ENCODE results near the gene PDHA1. TPM values are rescaled to one million over a fixed set of nuclear protein-coding genes. Genes with fewer than 3 reads are reported as not detected.

Gene PDHA1
- total and polyA plus RNA-seq, 2 experiments from 2014 or later = 77.3 to 257 TPM

DNA sequence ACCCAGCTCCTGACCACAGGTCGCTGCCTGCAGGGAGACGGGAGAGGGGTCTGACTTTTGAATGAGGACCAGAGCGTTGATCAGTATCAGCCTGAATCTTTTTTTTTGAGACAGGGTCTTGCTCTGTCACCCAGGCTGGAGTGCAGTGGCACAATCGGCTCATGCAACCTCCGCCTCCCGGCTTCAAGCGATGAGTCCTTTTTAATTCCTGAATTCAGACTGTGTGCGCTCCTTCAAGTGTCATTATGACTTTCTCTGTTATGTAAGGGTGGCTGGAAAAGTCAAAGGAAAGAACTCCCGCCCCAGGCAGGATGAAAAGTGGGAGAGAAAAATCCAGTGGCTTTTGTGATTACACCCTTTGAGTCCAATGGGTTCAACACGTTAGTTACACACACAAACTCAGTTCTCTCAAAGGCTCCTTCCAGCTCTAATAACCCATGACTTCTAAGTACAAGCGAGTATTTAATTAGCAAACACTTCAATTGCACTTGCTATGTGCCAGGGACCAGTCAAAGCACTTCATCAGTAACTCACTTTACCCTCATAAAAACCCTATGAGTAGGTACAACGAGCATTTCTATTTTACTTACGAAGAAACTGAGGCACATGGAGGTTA lies 44.4 kb downstream of the PDHA1 start:
- no peak for ATAC-seq
- no peak overlapping the region for H3K4me3 Mint-ChIP-seq

More for the DNA sequence above, 44.4 kb downstream of the PDHA1 start:
- H3K27ac Mint-ChIP-seq = no peak overlapping the region
- no peaks in the 10 kb centered on the region; the same call in 2 of the 3 replicates for H3K36me3 Mint-ChIP-seq (ENCODE audit: low read depth)
- TF ChIP-seq CREB1 (CRISPR knock-in tag; IDR thresholded peaks at IDR 0.05; ENCODE audit: low read depth) = no peak
- TF ChIP-seq, protein P1, sequence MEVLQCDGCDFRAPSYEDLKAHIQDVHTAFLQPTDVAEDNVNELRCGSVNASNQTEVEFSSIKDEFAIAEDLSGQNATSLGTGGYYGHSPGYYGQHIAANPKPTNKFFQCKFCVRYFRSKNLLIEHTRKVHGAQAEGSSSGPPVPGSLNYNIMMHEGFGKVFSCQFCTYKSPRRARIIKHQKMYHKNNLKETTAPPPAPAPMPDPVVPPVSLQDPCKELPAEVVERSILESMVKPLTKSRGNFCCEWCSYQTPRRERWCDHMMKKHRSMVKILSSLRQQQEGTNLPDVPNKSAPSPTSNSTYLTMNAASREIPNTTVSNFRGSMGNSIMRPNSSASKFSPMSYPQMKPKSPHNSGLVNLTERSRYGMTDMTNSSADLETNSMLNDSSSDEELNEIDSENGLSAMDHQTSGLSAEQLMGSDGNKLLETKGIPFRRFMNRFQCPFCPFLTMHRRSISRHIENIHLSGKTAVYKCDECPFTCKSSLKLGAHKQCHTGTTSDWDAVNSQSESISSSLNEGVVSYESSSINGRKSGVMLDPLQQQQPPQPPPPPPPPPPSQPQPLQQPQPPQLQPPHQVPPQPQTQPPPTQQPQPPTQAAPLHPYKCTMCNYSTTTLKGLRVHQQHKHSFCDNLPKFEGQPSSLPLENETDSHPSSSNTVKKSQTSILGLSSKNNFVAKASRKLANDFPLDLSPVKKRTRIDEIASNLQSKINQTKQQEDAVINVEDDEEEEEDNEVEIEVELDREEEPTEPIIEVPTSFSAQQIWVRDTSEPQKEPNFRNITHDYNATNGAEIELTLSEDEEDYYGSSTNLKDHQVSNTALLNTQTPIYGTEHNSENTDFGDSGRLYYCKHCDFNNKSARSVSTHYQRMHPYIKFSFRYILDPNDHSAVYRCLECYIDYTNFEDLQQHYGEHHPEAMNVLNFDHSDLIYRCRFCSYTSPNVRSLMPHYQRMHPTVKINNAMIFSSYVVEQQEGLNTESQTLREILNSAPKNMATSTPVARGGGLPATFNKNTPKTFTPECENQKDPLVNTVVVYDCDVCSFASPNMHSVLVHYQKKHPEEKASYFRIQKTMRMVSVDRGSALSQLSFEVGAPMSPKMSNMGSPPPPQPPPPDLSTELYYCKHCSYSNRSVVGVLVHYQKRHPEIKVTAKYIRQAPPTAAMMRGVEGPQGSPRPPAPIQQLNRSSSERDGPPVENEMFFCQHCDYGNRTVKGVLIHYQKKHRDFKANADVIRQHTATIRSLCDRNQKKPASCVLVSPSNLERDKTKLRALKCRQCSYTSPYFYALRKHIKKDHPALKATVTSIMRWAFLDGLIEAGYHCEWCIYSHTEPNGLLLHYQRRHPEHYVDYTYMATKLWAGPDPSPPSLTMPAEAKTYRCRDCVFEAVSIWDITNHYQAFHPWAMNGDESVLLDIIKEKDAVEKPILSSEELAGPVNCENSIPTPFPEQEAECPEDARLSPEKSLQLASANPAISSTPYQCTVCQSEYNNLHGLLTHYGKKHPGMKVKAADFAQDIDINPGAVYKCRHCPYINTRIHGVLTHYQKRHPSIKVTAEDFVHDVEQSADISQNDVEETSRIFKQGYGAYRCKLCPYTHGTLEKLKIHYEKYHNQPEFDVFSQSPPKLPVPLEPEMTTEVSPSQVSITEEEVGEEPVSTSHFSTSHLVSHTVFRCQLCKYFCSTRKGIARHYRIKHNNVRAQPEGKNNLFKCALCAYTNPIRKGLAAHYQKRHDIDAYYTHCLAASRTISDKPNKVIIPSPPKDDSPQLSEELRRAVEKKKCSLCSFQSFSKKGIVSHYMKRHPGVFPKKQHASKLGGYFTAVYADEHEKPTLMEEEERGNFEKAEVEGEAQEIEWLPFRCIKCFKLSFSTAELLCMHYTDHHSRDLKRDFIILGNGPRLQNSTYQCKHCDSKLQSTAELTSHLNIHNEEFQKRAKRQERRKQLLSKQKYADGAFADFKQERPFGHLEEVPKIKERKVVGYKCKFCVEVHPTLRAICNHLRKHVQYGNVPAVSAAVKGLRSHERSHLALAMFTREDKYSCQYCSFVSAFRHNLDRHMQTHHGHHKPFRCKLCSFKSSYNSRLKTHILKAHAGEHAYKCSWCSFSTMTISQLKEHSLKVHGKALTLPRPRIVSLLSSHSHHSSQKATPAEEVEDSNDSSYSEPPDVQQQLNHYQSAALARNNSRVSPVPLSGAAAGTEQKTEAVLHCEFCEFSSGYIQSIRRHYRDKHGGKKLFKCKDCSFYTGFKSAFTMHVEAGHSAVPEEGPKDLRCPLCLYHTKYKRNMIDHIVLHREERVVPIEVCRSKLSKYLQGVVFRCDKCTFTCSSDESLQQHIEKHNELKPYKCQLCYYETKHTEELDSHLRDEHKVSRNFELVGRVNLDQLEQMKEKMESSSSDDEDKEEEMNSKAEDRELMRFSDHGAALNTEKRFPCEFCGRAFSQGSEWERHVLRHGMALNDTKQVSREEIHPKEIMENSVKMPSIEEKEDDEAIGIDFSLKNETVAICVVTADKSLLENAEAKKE (CRISPR knock-in tag; IDR thresholded peaks at IDR 0.05) = no peak
- no peak for TF ChIP-seq STAT1 (IDR thresholded peaks at IDR 0.05; ENCODE audit: unreplicated experiment)
- TF ChIP-seq, protein P2, sequence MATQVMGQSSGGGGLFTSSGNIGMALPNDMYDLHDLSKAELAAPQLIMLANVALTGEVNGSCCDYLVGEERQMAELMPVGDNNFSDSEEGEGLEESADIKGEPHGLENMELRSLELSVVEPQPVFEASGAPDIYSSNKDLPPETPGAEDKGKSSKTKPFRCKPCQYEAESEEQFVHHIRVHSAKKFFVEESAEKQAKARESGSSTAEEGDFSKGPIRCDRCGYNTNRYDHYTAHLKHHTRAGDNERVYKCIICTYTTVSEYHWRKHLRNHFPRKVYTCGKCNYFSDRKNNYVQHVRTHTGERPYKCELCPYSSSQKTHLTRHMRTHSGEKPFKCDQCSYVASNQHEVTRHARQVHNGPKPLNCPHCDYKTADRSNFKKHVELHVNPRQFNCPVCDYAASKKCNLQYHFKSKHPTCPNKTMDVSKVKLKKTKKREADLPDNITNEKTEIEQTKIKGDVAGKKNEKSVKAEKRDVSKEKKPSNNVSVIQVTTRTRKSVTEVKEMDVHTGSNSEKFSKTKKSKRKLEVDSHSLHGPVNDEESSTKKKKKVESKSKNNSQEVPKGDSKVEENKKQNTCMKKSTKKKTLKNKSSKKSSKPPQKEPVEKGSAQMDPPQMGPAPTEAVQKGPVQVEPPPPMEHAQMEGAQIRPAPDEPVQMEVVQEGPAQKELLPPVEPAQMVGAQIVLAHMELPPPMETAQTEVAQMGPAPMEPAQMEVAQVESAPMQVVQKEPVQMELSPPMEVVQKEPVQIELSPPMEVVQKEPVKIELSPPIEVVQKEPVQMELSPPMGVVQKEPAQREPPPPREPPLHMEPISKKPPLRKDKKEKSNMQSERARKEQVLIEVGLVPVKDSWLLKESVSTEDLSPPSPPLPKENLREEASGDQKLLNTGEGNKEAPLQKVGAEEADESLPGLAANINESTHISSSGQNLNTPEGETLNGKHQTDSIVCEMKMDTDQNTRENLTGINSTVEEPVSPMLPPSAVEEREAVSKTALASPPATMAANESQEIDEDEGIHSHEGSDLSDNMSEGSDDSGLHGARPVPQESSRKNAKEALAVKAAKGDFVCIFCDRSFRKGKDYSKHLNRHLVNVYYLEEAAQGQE (IDR thresholded peaks at IDR 0.05; ENCODE audit: unreplicated experiment) = no peak
- TF ChIP-seq EZH2 (IDR thresholded peaks at IDR 0.05; ENCODE audit: low read depth, unreplicated experiment) = no peak
- TF ChIP-seq, protein P3, sequence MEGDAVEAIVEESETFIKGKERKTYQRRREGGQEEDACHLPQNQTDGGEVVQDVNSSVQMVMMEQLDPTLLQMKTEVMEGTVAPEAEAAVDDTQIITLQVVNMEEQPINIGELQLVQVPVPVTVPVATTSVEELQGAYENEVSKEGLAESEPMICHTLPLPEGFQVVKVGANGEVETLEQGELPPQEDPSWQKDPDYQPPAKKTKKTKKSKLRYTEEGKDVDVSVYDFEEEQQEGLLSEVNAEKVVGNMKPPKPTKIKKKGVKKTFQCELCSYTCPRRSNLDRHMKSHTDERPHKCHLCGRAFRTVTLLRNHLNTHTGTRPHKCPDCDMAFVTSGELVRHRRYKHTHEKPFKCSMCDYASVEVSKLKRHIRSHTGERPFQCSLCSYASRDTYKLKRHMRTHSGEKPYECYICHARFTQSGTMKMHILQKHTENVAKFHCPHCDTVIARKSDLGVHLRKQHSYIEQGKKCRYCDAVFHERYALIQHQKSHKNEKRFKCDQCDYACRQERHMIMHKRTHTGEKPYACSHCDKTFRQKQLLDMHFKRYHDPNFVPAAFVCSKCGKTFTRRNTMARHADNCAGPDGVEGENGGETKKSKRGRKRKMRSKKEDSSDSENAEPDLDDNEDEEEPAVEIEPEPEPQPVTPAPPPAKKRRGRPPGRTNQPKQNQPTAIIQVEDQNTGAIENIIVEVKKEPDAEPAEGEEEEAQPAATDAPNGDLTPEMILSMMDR (conservative IDR thresholded peaks at IDR 0.05; ENCODE audit: low read depth in 2 of 2) = no peak
- TF ChIP-seq, protein P4, sequence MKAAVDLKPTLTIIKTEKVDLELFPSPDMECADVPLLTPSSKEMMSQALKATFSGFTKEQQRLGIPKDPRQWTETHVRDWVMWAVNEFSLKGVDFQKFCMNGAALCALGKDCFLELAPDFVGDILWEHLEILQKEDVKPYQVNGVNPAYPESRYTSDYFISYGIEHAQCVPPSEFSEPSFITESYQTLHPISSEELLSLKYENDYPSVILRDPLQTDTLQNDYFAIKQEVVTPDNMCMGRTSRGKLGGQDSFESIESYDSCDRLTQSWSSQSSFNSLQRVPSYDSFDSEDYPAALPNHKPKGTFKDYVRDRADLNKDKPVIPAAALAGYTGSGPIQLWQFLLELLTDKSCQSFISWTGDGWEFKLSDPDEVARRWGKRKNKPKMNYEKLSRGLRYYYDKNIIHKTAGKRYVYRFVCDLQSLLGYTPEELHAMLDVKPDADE (IDR thresholded peaks at IDR 0.05) = no peak
- TF ChIP-seq ZNF331 (CRISPR knock-in tag; IDR thresholded peaks at IDR 0.05; ENCODE audit: low read depth) = no peak
- no peak for TF ChIP-seq EZH2phosphoT487 (IDR thresholded peaks at IDR 0.05; ENCODE audit: unreplicated experiment)
- TF ChIP-seq ZNF114 (CRISPR knock-in tag; IDR thresholded peaks at IDR 0.05) = no peak
- TF ChIP-seq NANOG (IDR thresholded peaks at IDR 0.05; ENCODE audit: borderline replicate concordance) = no peak
- TF ChIP-seq POLR2AphosphoS5 (IDR thresholded peaks at IDR 0.05; ENCODE audit: low read depth) = no peak
- no peak for TF ChIP-seq JUNB (IDR thresholded peaks at IDR 0.05; ENCODE audit: unreplicated experiment)
- no peaks in the 10 kb centered on the region for H3K4me1 ChIP-seq (ENCODE audit: insufficient read depth)
- no peak overlapping the region for H3K27ac ChIP-seq (ENCODE audit: low read depth)
- no peaks in the 10 kb centered on the region for H3K79me2 ChIP-seq (replicated peaks; ENCODE audit: insufficient read depth)
- no peak for DNase-seq (ENCODE audit: low spot score)
- H3K4me1 Mint-ChIP-seq = no peaks in the 10 kb centered on the region; the same call in 2 of the 3 replicates
- no peak overlapping the region for H3K4me2 ChIP-seq
- H3K4me3 ChIP-seq = no peak overlapping the region
- no peaks in the 10 kb centered on the region for H3K9me3 Mint-ChIP-seq
- no peaks in the 10 kb centered on the region for H3K27me3 Mint-ChIP-seq (ENCODE audit: insufficient read depth, low read depth, poor library complexity)
- H3F3A ChIP-seq (replicated peaks; ENCODE audit: low read depth) = no peaks in the 10 kb centered on the region
- no peaks in the 10 kb centered on the region for H3K36me3 ChIP-seq (ENCODE audit: insufficient read depth)
- no peaks in the 10 kb centered on the region for H3K27me3 ChIP-seq (ENCODE audit: insufficient read depth)
- no peaks in the 10 kb centered on the region for H3K9me2 ChIP-seq (ENCODE audit: insufficient read depth)
- no peak overlapping the region for H2AFZ ChIP-seq
- no peaks in the 10 kb centered on the region for H4K20me1 ChIP-seq (replicated peaks; ENCODE audit: insufficient read depth)

Data from GM23338 (cell line).